GM23338 (cell line): ENCODE results near the gene HSD11B2. TPM values are rescaled to one million over a fixed set of nuclear protein-coding genes. Genes with fewer than 3 reads are reported as not detected.
A peak's percentile ranks its signal among the peaks of the same experiment; 100 is the strongest.

Source experiments
- ATAC-seq: fragments of 200-7000 bp; cut with Tn5 transposase; 3 replicates; pipeline ENCODE4 v1.9.1; 2020
- DNase-seq: peaks from one replicate; pipeline ENCODE4 v3.0.0-alpha.2; 2015; ENCODE audit warnings: low spot score
- H2AFZ ChIP-seq: fragments of 200-600 bp; sonication (generic); 2 replicates; pipeline ENCODE4 v1.8.0; 2016; ENCODE audit warnings: antibody characterized with exemption, mild to moderate bottlenecking, moderate library complexity
- H3F3A ChIP-seq: fragments of 200-600 bp; sonication (generic); replicated peaks from 2 replicates; pipeline ENCODE4 v1.8.0; 2017; ENCODE audit warnings: antibody characterized with exemption, mixed run types, low read depth
- H3K27ac ChIP-seq: fragments of 200-600 bp; sonication (generic); 2 replicates; pipeline ENCODE4 v1.6.1; 2016; ENCODE audit warnings: low read depth
- H3K27me3 ChIP-seq: fragments of 200-600 bp; sonication (generic); 2 replicates; pipeline ENCODE4 v1.8.0; 2016; ENCODE audit warnings: mild to moderate bottlenecking, mixed run types, moderate library complexity; ENCODE audit not compliant: insufficient read depth
- H3K36me3 ChIP-seq: fragments of 200-600 bp; sonication (generic); 2 replicates; pipeline ENCODE4 v1.8.0; 2016; ENCODE audit warnings: mild to moderate bottlenecking; ENCODE audit not compliant: insufficient read depth
- H3K4me1 ChIP-seq: fragments of 200-600 bp; sonication (generic); 2 replicates; pipeline ENCODE4 v1.8.0; 2016; ENCODE audit warnings: mild to moderate bottlenecking, moderate library complexity; ENCODE audit not compliant: insufficient read depth
- H3K4me2 ChIP-seq: fragments of 200-600 bp; sonication (generic); 2 replicates; pipeline ENCODE4 v1.7.1; 2017; ENCODE audit warnings: mixed run types
- H3K4me3 ChIP-seq: fragments of 200-600 bp; sonication (generic); 2 replicates; pipeline ENCODE4 v1.6.1; 2016; ENCODE audit warnings: mixed run types
- H3K79me2 ChIP-seq: fragments of 200-600 bp; sonication (generic); replicated peaks from 2 replicates; pipeline ENCODE4 v1.8.0; 2017; ENCODE audit warnings: mild to moderate bottlenecking; ENCODE audit not compliant: insufficient read depth
- H3K9me2 ChIP-seq: fragments of 200-600 bp; sonication (generic); 2 replicates; pipeline ENCODE4 v1.8.0; 2017; ENCODE audit not compliant: insufficient read depth
- H4K20me1 ChIP-seq: fragments of 200-600 bp; sonication (generic); replicated peaks from 2 replicates; pipeline ENCODE4 v1.8.0; 2017; ENCODE audit warnings: mild to moderate bottlenecking; ENCODE audit not compliant: insufficient read depth
- H3K27ac Mint-ChIP-seq: 2 replicates; pipeline ENCODE4 v1.8.0; 2020; ENCODE audit warnings: inconsistent platforms, mild to moderate bottlenecking, moderate library complexity, mixed read lengths
- H3K27me3 Mint-ChIP-seq: 3 replicates; pipeline ENCODE4 v1.8.0; 2022; ENCODE audit warnings: low read depth, mild to moderate bottlenecking, moderate library complexity, mixed read lengths, inconsistent platforms; ENCODE audit not compliant: insufficient read depth, poor library complexity
- H3K36me3 Mint-ChIP-seq: 3 replicates; pipeline ENCODE4 v1.8.0; 2021; ENCODE audit warnings: low read depth, mild to moderate bottlenecking, inconsistent platforms, moderate library complexity, mixed read lengths
- H3K4me1 Mint-ChIP-seq: 3 replicates; pipeline ENCODE4 v1.8.0; 2020; ENCODE audit warnings: mild to moderate bottlenecking, inconsistent platforms, mixed read lengths
- H3K4me3 Mint-ChIP-seq: 3 replicates; pipeline ENCODE4 v1.8.0; 2021; ENCODE audit warnings: moderate library complexity, mild to moderate bottlenecking, inconsistent platforms, mixed read lengths
- H3K9me3 Mint-ChIP-seq: 3 replicates; pipeline ENCODE4 v1.8.0; 2020; ENCODE audit warnings: moderate library complexity, mild to moderate bottlenecking, inconsistent platforms, mixed read lengths
- CREB1 ChIP-seq: fragments of 250-450 bp; sonication (Bioruptor Pico); IDR thresholded peaks from 2 replicates; pipeline ENCODE4 v1.5.0; 2020; ENCODE audit warnings: low read depth, mild to moderate bottlenecking, moderate library complexity
- EZH2phosphoT487 ChIP-seq: fragments of 200-600 bp; sonication (generic); IDR thresholded peaks from one replicate; pipeline ENCODE4 v1.8.1; 2018; ENCODE audit warnings: antibody characterized with exemption; ENCODE audit not compliant: unreplicated experiment
- JUNB ChIP-seq: IDR thresholded peaks from one replicate; pipeline ENCODE4 v1.6.1; 2016; ENCODE audit warnings: antibody characterized with exemption; ENCODE audit not compliant: unreplicated experiment
- ZNF331 ChIP-seq: fragments of 250-450 bp; sonication (Bioruptor Pico); IDR thresholded peaks from 2 replicates; pipeline ENCODE4 v1.5.0; 2020; ENCODE audit warnings: low read depth, mild to moderate bottlenecking, moderate library complexity
- polyA plus RNA-seq: library from polyadenylated mRNA; unstranded; fragments of >200 nt; fragmentation: Nextera tagmentation; extraction: Ambion mirVana; gene quantifications from 2 replicates; pipeline ENCODE4 v1.2.1, GENCODE V29; 2016
- total RNA-seq: library from RNA; depleted of rRNA; stranded (reverse); fragments of >200 nt; shearing (Covaris generic); gene quantifications from 2 replicates; pipeline ENCODE4 v1.2.3, GENCODE V29; 2014
- TF ChIP-seq, protein P1 (sequence below): IDR thresholded peaks from 2 replicates; pipeline ENCODE4 v1.6.1; 2016; ENCODE audit warnings: antibody characterized with exemption
- TF ChIP-seq, protein P2 (sequence below): fragments of 250-450 bp; sonication (Bioruptor Pico); IDR thresholded peaks from 2 replicates; pipeline ENCODE4 v1.5.0; 2020; ENCODE audit warnings: mild to moderate bottlenecking, moderate library complexity
- TF ChIP-seq, protein P3 (sequence below): IDR thresholded peaks from one replicate; pipeline ENCODE4 v1.6.1; 2018; ENCODE audit warnings: antibody characterized with exemption; ENCODE audit not compliant: unreplicated experiment

HSD11B2 gene
- total and polyA plus RNA-seq, 2 experiments from 2014 or later, result 14.8 to 23.0 TPM

DNA sequence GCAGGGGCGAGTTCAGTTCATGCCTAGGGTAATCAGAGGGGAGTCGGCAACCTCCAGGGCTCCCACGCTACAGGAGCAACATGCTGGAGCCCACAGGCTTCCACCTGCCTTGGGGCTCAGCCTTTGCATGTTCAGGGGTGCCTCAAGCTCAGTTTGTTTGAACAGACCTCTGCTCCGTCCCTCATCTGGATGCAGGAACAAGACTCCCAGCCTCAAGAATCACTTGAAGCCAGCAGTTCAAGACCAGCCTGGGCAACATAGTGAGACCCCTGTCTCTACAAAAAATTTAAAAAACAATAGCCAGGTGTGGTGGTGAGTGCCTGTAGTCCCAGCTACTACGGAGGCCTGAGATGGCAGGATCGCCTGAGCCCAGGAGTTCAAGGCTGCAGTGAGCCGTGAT lies 4.9 kb upstream of the HSD11B2 start:
- DNase-seq, result no peak
- H3K27me3 Mint-ChIP-seq, result peaks cover 40% of the 10 kb centered on the region
- peak overlapping the region; percentile 97; the same call in 1 of the 2 replicates for H3K27ac ChIP-seq
- peak overlapping the region; percentile 76 for H3K4me2 ChIP-seq
- H3K36me3 Mint-ChIP-seq, result peaks cover 7% of the 10 kb centered on the region; the same call in 2 of the 3 replicates
- H3K4me3 Mint-ChIP-seq, result no peak overlapping the region
- peaks cover 9% of the 10 kb centered on the region; the same call in 1 of the 2 replicates for H3F3A ChIP-seq
- no peak overlapping the region for H3K27ac Mint-ChIP-seq
- peaks cover 23% of the 10 kb centered on the region for H3K27me3 ChIP-seq
- TF ChIP-seq CREB1 (no peak), JUNB (no peak), EZH2phosphoT487 (no peak), ZNF331 (CRISPR knock-in tag) (no peak)
- TF ChIP-seq, protein P1, sequence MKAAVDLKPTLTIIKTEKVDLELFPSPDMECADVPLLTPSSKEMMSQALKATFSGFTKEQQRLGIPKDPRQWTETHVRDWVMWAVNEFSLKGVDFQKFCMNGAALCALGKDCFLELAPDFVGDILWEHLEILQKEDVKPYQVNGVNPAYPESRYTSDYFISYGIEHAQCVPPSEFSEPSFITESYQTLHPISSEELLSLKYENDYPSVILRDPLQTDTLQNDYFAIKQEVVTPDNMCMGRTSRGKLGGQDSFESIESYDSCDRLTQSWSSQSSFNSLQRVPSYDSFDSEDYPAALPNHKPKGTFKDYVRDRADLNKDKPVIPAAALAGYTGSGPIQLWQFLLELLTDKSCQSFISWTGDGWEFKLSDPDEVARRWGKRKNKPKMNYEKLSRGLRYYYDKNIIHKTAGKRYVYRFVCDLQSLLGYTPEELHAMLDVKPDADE, result no peak
- TF ChIP-seq, protein P2, sequence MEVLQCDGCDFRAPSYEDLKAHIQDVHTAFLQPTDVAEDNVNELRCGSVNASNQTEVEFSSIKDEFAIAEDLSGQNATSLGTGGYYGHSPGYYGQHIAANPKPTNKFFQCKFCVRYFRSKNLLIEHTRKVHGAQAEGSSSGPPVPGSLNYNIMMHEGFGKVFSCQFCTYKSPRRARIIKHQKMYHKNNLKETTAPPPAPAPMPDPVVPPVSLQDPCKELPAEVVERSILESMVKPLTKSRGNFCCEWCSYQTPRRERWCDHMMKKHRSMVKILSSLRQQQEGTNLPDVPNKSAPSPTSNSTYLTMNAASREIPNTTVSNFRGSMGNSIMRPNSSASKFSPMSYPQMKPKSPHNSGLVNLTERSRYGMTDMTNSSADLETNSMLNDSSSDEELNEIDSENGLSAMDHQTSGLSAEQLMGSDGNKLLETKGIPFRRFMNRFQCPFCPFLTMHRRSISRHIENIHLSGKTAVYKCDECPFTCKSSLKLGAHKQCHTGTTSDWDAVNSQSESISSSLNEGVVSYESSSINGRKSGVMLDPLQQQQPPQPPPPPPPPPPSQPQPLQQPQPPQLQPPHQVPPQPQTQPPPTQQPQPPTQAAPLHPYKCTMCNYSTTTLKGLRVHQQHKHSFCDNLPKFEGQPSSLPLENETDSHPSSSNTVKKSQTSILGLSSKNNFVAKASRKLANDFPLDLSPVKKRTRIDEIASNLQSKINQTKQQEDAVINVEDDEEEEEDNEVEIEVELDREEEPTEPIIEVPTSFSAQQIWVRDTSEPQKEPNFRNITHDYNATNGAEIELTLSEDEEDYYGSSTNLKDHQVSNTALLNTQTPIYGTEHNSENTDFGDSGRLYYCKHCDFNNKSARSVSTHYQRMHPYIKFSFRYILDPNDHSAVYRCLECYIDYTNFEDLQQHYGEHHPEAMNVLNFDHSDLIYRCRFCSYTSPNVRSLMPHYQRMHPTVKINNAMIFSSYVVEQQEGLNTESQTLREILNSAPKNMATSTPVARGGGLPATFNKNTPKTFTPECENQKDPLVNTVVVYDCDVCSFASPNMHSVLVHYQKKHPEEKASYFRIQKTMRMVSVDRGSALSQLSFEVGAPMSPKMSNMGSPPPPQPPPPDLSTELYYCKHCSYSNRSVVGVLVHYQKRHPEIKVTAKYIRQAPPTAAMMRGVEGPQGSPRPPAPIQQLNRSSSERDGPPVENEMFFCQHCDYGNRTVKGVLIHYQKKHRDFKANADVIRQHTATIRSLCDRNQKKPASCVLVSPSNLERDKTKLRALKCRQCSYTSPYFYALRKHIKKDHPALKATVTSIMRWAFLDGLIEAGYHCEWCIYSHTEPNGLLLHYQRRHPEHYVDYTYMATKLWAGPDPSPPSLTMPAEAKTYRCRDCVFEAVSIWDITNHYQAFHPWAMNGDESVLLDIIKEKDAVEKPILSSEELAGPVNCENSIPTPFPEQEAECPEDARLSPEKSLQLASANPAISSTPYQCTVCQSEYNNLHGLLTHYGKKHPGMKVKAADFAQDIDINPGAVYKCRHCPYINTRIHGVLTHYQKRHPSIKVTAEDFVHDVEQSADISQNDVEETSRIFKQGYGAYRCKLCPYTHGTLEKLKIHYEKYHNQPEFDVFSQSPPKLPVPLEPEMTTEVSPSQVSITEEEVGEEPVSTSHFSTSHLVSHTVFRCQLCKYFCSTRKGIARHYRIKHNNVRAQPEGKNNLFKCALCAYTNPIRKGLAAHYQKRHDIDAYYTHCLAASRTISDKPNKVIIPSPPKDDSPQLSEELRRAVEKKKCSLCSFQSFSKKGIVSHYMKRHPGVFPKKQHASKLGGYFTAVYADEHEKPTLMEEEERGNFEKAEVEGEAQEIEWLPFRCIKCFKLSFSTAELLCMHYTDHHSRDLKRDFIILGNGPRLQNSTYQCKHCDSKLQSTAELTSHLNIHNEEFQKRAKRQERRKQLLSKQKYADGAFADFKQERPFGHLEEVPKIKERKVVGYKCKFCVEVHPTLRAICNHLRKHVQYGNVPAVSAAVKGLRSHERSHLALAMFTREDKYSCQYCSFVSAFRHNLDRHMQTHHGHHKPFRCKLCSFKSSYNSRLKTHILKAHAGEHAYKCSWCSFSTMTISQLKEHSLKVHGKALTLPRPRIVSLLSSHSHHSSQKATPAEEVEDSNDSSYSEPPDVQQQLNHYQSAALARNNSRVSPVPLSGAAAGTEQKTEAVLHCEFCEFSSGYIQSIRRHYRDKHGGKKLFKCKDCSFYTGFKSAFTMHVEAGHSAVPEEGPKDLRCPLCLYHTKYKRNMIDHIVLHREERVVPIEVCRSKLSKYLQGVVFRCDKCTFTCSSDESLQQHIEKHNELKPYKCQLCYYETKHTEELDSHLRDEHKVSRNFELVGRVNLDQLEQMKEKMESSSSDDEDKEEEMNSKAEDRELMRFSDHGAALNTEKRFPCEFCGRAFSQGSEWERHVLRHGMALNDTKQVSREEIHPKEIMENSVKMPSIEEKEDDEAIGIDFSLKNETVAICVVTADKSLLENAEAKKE (CRISPR knock-in tag), result no peak
- TF ChIP-seq, protein P3, sequence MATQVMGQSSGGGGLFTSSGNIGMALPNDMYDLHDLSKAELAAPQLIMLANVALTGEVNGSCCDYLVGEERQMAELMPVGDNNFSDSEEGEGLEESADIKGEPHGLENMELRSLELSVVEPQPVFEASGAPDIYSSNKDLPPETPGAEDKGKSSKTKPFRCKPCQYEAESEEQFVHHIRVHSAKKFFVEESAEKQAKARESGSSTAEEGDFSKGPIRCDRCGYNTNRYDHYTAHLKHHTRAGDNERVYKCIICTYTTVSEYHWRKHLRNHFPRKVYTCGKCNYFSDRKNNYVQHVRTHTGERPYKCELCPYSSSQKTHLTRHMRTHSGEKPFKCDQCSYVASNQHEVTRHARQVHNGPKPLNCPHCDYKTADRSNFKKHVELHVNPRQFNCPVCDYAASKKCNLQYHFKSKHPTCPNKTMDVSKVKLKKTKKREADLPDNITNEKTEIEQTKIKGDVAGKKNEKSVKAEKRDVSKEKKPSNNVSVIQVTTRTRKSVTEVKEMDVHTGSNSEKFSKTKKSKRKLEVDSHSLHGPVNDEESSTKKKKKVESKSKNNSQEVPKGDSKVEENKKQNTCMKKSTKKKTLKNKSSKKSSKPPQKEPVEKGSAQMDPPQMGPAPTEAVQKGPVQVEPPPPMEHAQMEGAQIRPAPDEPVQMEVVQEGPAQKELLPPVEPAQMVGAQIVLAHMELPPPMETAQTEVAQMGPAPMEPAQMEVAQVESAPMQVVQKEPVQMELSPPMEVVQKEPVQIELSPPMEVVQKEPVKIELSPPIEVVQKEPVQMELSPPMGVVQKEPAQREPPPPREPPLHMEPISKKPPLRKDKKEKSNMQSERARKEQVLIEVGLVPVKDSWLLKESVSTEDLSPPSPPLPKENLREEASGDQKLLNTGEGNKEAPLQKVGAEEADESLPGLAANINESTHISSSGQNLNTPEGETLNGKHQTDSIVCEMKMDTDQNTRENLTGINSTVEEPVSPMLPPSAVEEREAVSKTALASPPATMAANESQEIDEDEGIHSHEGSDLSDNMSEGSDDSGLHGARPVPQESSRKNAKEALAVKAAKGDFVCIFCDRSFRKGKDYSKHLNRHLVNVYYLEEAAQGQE, result no peak
- no peaks in the 10 kb centered on the region for H3K36me3 ChIP-seq
- H4K20me1 ChIP-seq, result no peaks in the 10 kb centered on the region
- no peak overlapping the region for H3K4me3 ChIP-seq
- no peaks in the 10 kb centered on the region for H3K9me2 ChIP-seq
- H3K4me1 Mint-ChIP-seq, result peaks cover 72% of the 10 kb centered on the region
- no peaks in the 10 kb centered on the region for H3K79me2 ChIP-seq
- no peak for ATAC-seq
- H2AFZ ChIP-seq, result no peak overlapping the region
- H3K4me1 ChIP-seq, result peaks cover 59% of the 10 kb centered on the region
- H3K9me3 Mint-ChIP-seq, result no peaks in the 10 kb centered on the region; the same call in 2 of the 3 replicates
